Liver (tissue), 9 donors: ENCODE measurements around the gene DAPK1. TPM values are rescaled to one million over a fixed set of nuclear protein-coding genes. Genes with fewer than 3 reads are reported as not detected.

Source experiments
- DNase-seq: peaks from one replicate; pipeline ENCODE4 v3.0.0-alpha.2; 2017; ENCODE audit warnings: low spot score
- H3K27ac ChIP-seq, 2 donors: one replicate each; pipeline ENCODE4 v1.7.0; 2013; ENCODE audit warnings: inconsistent platforms in 2 of 2, low read length in 2 of 2, control low read depth in 1 of 2, low read depth in 1 of 2, mild to moderate bottlenecking in 1 of 2
- H3K27me3 ChIP-seq, 4 donors: one replicate each; pipeline versions ENCODE4 v1.6.1 to v1.7.0; 2013; ENCODE audit warnings: low read length in 3 of 4, inconsistent platforms in 1 of 4, mild to moderate bottlenecking in 1 of 4, moderate library complexity in 1 of 4; ENCODE audit not compliant: control insufficient read depth in 4 of 4, insufficient read depth in 4 of 4
- H3K36me3 ChIP-seq, 4 donors: one replicate each; pipeline versions ENCODE4 v1.6.1 to v1.7.0; 2013; ENCODE audit warnings: low read length in 3 of 4, mild to moderate bottlenecking in 3 of 4, low read depth in 1 of 4, moderate library complexity in 1 of 4; ENCODE audit not compliant: control insufficient read depth in 4 of 4, insufficient read depth in 3 of 4
- H3K4me1 ChIP-seq, 4 donors: one replicate each; pipeline versions ENCODE4 v1.6.1 to v1.7.0; 2013; ENCODE audit warnings: low read length in 3 of 4, mild to moderate bottlenecking in 3 of 4, moderate library complexity in 1 of 4; ENCODE audit not compliant: control insufficient read depth in 4 of 4, insufficient read depth in 4 of 4
- H3K4me3 ChIP-seq, 3 donors: one replicate each; pipeline versions ENCODE4 v1.6.1 to v1.7.0; 2013; ENCODE audit warnings: low read length in 3 of 3, control low read depth in 1 of 3, low read depth in 1 of 3, mild to moderate bottlenecking in 1 of 3
- H3K9ac ChIP-seq, 2 donors: one replicate each; pipeline ENCODE4 v1.7.0; 2013; ENCODE audit warnings: low read length in 2 of 2, mild to moderate bottlenecking in 2 of 2, moderate library complexity in 2 of 2, control low read depth in 1 of 2, low read depth in 1 of 2
- H3K9me3 ChIP-seq, 4 donors: one replicate each; pipeline versions ENCODE4 v1.6.1 to v1.7.0; 2013; ENCODE audit warnings: low read length in 3 of 4; ENCODE audit not compliant: control insufficient read depth in 4 of 4
- ATF3 ChIP-seq: IDR thresholded peaks from 2 replicates; pipeline ENCODE4 v1.6.1; 2016; ENCODE audit warnings: antibody characterized with exemption
- EGR1 ChIP-seq, 2 donors: IDR thresholded peaks; 2 replicates each; pipeline ENCODE4 v1.6.1; 2016 to 2018; ENCODE audit warnings: antibody characterized with exemption in 2 of 2, low read depth in 2 of 2
- FOXA1 ChIP-seq: IDR thresholded peaks from 2 replicates; pipeline ENCODE4 v1.6.1; 2016; ENCODE audit warnings: antibody characterized with exemption
- FOXA2 ChIP-seq: IDR thresholded peaks from 2 replicates; pipeline ENCODE4 v1.6.1; 2016; ENCODE audit warnings: antibody characterized with exemption
- GABPA ChIP-seq, 2 donors: IDR thresholded peaks in 1 of 2; conservative IDR thresholded peaks in 1 of 2; 2 replicates each; pipeline ENCODE4 v1.6.1; 2016; ENCODE audit warnings: antibody characterized with exemption in 2 of 2, mild to moderate bottlenecking in 1 of 2, moderate library complexity in 1 of 2
- HNF4A ChIP-seq, 2 donors: conservative IDR thresholded peaks; 2 replicates each; pipeline ENCODE4 v1.6.1; 2016; ENCODE audit warnings: antibody characterized with exemption in 2 of 2, mild to moderate bottlenecking in 2 of 2
- HNF4G ChIP-seq: IDR thresholded peaks from 2 replicates; pipeline ENCODE4 v1.6.1; 2016; ENCODE audit warnings: antibody characterized with exemption
- JUND ChIP-seq, 2 donors: IDR thresholded peaks; 2 replicates each; pipeline ENCODE4 v1.6.1; 2016; ENCODE audit warnings: antibody characterized with exemption in 2 of 2
- RAD21 ChIP-seq, 2 donors: IDR thresholded peaks; 2 replicates each; pipeline ENCODE4 v1.6.1; 2016; ENCODE audit warnings: antibody characterized with exemption in 2 of 2, mild to moderate bottlenecking in 2 of 2
- RXRA ChIP-seq, 2 donors: IDR thresholded peaks; 2 replicates each; pipeline ENCODE4 v1.6.1; 2017 to 2018; ENCODE audit warnings: antibody characterized with exemption in 2 of 2, mild to moderate bottlenecking in 1 of 2
- SP1 ChIP-seq: IDR thresholded peaks from 2 replicates; pipeline ENCODE4 v1.6.1; 2018; ENCODE audit warnings: antibody characterized with exemption, mild to moderate bottlenecking
- YY1 ChIP-seq: IDR thresholded peaks from 2 replicates; pipeline ENCODE4 v1.6.1; 2016; ENCODE audit warnings: antibody characterized with exemption, mild to moderate bottlenecking
- ZBTB33 ChIP-seq: IDR thresholded peaks from 2 replicates; pipeline ENCODE4 v1.6.1; 2016; ENCODE audit warnings: antibody characterized with exemption
- WGBS: extraction: QIAGEN DNeasy Blood & Tissue Kit; methylation state at CpG from one replicate; pipeline ENCODE4 v1.1.7; 2013; 5-methylcytosine and 5-hydroxymethylcytosine counted together
- polyA plus RNA-seq, 2 donors: library from polyadenylated mRNA; stranded (reverse) in 1 of 2; unstranded in 1 of 2; fragments of 200-250 nt in 1 of 2; fragments of >200 nt in 1 of 2; fragmentation: Nextera tagmentation in 1 of 2; extraction: Ambion mirVana in 1 of 2; gene quantifications; one replicate each; pipeline versions ENCODE4 v1.2.1 to v1.2.3, GENCODE V29; 2013 to 2015
- total RNA-seq, 2 donors: library from RNA; depleted of rRNA; stranded (reverse); fragments of >200 nt; gene quantifications; one replicate each; pipeline ENCODE4 v1.2.3, GENCODE V29; 2014
- TF ChIP-seq, protein P1 (sequence below): IDR thresholded peaks from 2 replicates; pipeline ENCODE4 v1.6.1; 2016; ENCODE audit warnings: antibody characterized with exemption, mild to moderate bottlenecking
- TF ChIP-seq, protein P2 (sequence below): IDR thresholded peaks from 2 replicates; pipeline ENCODE4 v1.6.1; 2016; ENCODE audit warnings: antibody characterized with exemption
- donor health status: healthy.
- donor health status: healthy.
- donor health status: healthy.
- donor health status: healthy.
- donor health status: healthy.

Gene DAPK1
- total and polyA plus RNA-seq, 4 donors, result 14.0 to 40.8 (median 21.8) TPM

DNA sequence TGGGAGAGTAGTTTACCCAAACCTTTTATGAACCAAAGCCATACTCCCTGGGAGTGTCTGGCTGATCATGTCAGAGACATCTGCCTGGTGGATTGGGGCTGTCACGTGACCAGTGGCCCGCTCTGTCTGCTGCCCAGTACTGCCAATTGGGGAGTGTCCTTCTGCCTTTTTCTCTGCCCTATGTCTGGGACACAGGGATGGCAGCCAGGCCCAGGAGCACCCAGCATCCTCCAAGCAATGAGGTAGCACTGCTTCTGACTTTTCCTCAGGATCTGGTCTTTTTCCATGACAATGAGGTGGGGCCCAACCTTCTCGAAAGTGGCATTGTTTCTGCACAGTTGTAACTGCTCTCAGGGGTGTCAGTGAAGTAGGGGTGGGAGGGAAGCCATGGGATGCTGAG, 21.8 kb downstream of the DAPK1 start:
- H3K27me3 ChIP-seq, result no peaks in the 10 kb centered on the region
- H3K4me3 ChIP-seq, result no peak overlapping the region
- no peaks in the 10 kb centered on the region for H3K9me3 ChIP-seq
- H3K4me1 ChIP-seq, result peaks cover 2 to 28% (median 15%) of the 10 kb centered on the region in 4 donors
- no peak for TF ChIP-seq ATF3
- peaks cover 0 to 9% (median 1%) of the 10 kb centered on the region in 4 donors for H3K36me3 ChIP-seq
- H3K9ac ChIP-seq, result no peak overlapping the region
- WGBS, result 65% methylated on average over 3 of the region's 3 CpGs
- H3K27ac ChIP-seq, result peak overlapping the region in 1 of 2 donors; percentile 2
- DNase-seq, result no peak

DNA sequence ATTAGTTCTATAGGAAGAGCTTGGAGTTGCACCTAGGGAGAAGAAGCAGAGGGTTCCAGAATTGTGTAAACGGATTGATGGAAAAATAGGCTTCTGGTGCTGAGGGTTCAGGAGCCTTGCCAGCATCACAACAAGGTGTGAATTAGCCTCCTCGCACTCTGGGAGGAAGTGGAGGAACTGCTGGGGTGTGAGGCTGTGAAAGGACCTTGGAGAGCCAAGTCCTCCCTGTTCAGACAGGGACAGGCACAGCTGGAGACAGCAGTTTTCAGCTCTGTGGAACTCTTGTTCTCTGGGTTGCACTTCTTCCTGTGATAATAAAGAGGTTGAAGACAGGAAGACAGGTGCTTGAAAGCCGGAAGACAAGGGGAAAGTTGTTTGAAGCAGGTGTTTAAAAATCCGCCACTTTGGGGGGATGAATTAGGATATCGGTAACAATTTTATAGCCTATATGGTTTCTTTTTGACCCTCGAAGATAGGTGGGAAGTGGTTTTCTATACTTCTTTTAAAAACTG, 22.6 kb downstream of the DAPK1 start:
- TF ChIP-seq FOXA2 (no peak), ZBTB33 (no peak), YY1 (no peak), RXRA (IDR thresholded peaks at IDR 0.05) (no peak), ATF3 (no peak), HNF4A (conservative IDR thresholded peaks at IDR 0.05) (no peak), RAD21 (IDR thresholded peaks at IDR 0.05) (no peak), GABPA (IDR thresholded peaks at IDR 0.05 in 1 of 2, conservative IDR thresholded peaks at IDR 0.05 in 1 of 2) (no peak), FOXA1 (no peak), EGR1 (IDR thresholded peaks at IDR 0.05; ENCODE audit: low read depth in 2 of 2) (no peak), SP1 (no peak), JUND (IDR thresholded peaks at IDR 0.05) (no peak), HNF4G (no peak)
- TF ChIP-seq, protein P1, sequence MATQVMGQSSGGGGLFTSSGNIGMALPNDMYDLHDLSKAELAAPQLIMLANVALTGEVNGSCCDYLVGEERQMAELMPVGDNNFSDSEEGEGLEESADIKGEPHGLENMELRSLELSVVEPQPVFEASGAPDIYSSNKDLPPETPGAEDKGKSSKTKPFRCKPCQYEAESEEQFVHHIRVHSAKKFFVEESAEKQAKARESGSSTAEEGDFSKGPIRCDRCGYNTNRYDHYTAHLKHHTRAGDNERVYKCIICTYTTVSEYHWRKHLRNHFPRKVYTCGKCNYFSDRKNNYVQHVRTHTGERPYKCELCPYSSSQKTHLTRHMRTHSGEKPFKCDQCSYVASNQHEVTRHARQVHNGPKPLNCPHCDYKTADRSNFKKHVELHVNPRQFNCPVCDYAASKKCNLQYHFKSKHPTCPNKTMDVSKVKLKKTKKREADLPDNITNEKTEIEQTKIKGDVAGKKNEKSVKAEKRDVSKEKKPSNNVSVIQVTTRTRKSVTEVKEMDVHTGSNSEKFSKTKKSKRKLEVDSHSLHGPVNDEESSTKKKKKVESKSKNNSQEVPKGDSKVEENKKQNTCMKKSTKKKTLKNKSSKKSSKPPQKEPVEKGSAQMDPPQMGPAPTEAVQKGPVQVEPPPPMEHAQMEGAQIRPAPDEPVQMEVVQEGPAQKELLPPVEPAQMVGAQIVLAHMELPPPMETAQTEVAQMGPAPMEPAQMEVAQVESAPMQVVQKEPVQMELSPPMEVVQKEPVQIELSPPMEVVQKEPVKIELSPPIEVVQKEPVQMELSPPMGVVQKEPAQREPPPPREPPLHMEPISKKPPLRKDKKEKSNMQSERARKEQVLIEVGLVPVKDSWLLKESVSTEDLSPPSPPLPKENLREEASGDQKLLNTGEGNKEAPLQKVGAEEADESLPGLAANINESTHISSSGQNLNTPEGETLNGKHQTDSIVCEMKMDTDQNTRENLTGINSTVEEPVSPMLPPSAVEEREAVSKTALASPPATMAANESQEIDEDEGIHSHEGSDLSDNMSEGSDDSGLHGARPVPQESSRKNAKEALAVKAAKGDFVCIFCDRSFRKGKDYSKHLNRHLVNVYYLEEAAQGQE, result no peak
- TF ChIP-seq, protein P2, sequence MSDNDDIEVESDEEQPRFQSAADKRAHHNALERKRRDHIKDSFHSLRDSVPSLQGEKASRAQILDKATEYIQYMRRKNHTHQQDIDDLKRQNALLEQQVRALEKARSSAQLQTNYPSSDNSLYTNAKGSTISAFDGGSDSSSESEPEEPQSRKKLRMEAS, result no peak
- Histone ChIP-seq H3K4me3 (no peak overlapping the region), H3K9me3 (no peaks in the 10 kb centered on the region), H3K27me3 (no peaks in the 10 kb centered on the region), H3K36me3 (peaks cover 0 to 9% (median 1%) of the 10 kb centered on the region in 4 donors), H3K4me1 (peaks cover 2 to 28% (median 15%) of the 10 kb centered on the region in 4 donors), H3K9ac (no peak overlapping the region), H3K27ac (no peak overlapping the region)
- DNase-seq, result no peak
- 79% methylated on average over 6 of the region's 6 CpGs for WGBS
